Panc1 (cell line): ENCODE data around the gene PRPSAP2. TPM values are rescaled to one million over a fixed set of nuclear protein-coding genes. Genes with fewer than 3 reads are reported as not detected.

Source experiments
- ATAC-seq: fragments of 200-7000 bp; cut with Tn5 transposase; 2 replicates; pipeline ENCODE4 v1.9.1; 2020; ENCODE audit warnings: mild to moderate bottlenecking, moderate library complexity
- BruUV-seq: library from RNA; stranded (reverse); fragments of 400-500 nt; replicated peaks from 2 replicates; lab custom pipeline; 2021; lab: Mats Ljungman, UMichigan
- CTCF ChIA-PET: fragments of 300-600 bp; sonication (Branson Sonifier 250); formaldehyde crosslinking; loops from one replicate; lab custom pipeline; 2022; ENCODE audit warnings: antibody characterized with exemption; lab: Charles Lee
- POLR2A ChIA-PET: fragments of 300-600 bp; sonication (Branson Sonifier 250); formaldehyde crosslinking; loops from one replicate; lab custom pipeline; 2022; ENCODE audit warnings: antibody characterized with exemption; lab: Charles Lee
- DNase-seq: peaks from one replicate; pipeline ENCODE4 v3.0.0-alpha.2; 2010; ENCODE audit warnings: low read depth, low spot score
- H3K27ac ChIP-seq: 2 replicates; pipeline ENCODE4 v1.5.1; 2011; ENCODE audit warnings: mild to moderate bottlenecking, low read length, inconsistent platforms
- H3K27me3 ChIP-seq: fragments of 200-500 bp; sonication (Bioruptor generic); 2 replicates; pipeline ENCODE4 v1.6.0; 2014; ENCODE audit warnings: low read length, inconsistent platforms; ENCODE audit not compliant: control insufficient read depth, insufficient read depth
- H3K36me3 ChIP-seq: fragments of 200-500 bp; sonication (Bioruptor generic); 2 replicates; pipeline ENCODE4 v1.5.1; 2014; ENCODE audit warnings: inconsistent platforms, mild to moderate bottlenecking, low read length, moderate library complexity; ENCODE audit not compliant: control insufficient read depth, insufficient read depth
- H3K4me1 ChIP-seq: 2 replicates; pipeline ENCODE4 v1.5.1; 2011; ENCODE audit warnings: inconsistent platforms, mild to moderate bottlenecking, low read length, moderate library complexity; ENCODE audit not compliant: control insufficient read depth, insufficient read depth
- H3K4me3 ChIP-seq, 2 experiments: 2 replicates each; pipeline ENCODE4 v1.5.1; 2011 to 2012; ENCODE audit warnings: low read depth in 2 of 2, low read length in 2 of 2, mild to moderate bottlenecking in 2 of 2, inconsistent platforms in 1 of 2, moderate library complexity in 1 of 2
- H3K9me3 ChIP-seq: fragments of 200-500 bp; sonication (Bioruptor generic); 2 replicates; pipeline ENCODE4 v1.5.1; 2014; ENCODE audit warnings: low read depth, mild to moderate bottlenecking, inconsistent platforms, low read length, moderate library complexity; ENCODE audit not compliant: control insufficient read depth, insufficient read depth
- POLR2AphosphoS5 ChIP-seq: IDR thresholded peaks from 2 replicates; pipeline ENCODE4 v1.6.1; 2012; ENCODE audit warnings: mild to moderate bottlenecking, low read depth, low read length, moderate library complexity
- SIN3A ChIP-seq: IDR thresholded peaks from 2 replicates; pipeline ENCODE4 v1.6.1; 2012; ENCODE audit warnings: low read depth, mild to moderate bottlenecking, low read length, moderate library complexity, borderline replicate concordance; ENCODE audit not compliant: insufficient read depth
- TCF7L2 ChIP-seq: IDR thresholded peaks from 2 replicates; pipeline ENCODE4 v1.6.1; 2011; ENCODE audit warnings: mild to moderate bottlenecking, low read depth, low read length, inconsistent platforms
- in situ Hi-C: cut with HindIII; loops from 2 replicates; pipeline ENCODE4 v1.10.0; 2016; ENCODE audit warnings: low sequenced_read_pairs, low pct_unique_long_range_greater_than_20kb
- intact Hi-C: fragments of 100-400 bp; cut with micrococcal nuclease; formaldehyde crosslinking; loops from one replicate; pipeline ENCODE4 v1.10.0; 2022; ENCODE audit not compliant: unreplicated experiment
- total RNA-seq: library from RNA; stranded (reverse); gene quantifications from one replicate; pipeline ENCODE4 v1.2.1, GENCODE V29; 2021; ENCODE audit not compliant: unreplicated experiment
- TF ChIP-seq, protein P1 (sequence below): fragments of 450-650 bp; IDR thresholded peaks from 2 replicates; pipeline ENCODE4 v1.5.1; 2017; ENCODE audit warnings: mild to moderate bottlenecking
- TF ChIP-seq, protein P2 (sequence below), 2 experiments: IDR thresholded peaks; 2 replicates each; pipeline ENCODE4 v1.6.1; 2011 to 2012; ENCODE audit warnings: low read depth in 2 of 2, control low read depth in 1 of 2, low read length in 1 of 2, mild to moderate bottlenecking in 1 of 2, moderate library complexity in 1 of 2; ENCODE audit not compliant: insufficient read depth in 1 of 2

The PRPSAP2 gene
- total RNA-seq, 1 experiment from 2014 or later = 25.3 TPM

- CTCF ChIA-PET = no interaction called here
Measured at GRCh38 chr17:18856570-18856915, 1.4 kb upstream of the PRPSAP2 start.

DNA sequence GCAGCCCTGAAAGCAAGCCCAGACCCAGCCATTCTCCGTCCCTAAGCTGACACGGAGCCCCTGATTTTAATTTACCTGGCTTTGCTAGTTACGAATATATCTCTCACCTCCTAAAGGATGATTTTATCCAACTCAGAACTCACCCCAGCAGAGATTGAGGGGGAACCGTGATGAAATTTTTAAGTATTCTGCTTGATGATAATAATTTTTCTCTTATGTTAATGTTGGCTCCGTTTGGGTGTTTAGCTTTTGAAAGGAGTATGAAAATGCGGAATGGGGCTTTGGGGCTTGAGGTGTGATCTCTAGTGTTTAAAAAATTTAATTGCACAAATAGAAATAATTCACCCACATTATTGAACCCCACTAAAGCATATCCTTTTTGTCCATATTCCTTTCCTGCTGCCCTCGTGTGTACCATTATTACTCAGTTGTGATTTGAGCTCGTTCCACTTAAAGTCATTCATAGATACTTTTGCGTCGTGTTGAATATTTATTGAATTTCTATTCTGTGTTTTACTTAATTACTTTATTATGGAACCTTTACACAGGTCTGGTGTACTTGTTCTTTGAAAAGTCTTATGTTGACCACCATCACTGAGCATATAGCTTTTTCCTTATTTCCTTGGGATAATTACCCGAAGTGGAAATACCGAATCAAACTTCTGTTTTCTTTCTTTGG, 775 bp downstream of the PRPSAP2 start:
- ChIA-PET POLR2A (no interaction called here), CTCF (no interaction called here)
- no peaks in the 10 kb centered on the region for H3K36me3 ChIP-seq
- H3K27me3 ChIP-seq = no peaks in the 10 kb centered on the region
- in situ Hi-C loops (no loop called here), intact Hi-C loops (no loop called here)
- H3K4me1 ChIP-seq = peaks cover 12% of the 10 kb centered on the region
- no peak for TF ChIP-seq SIN3A
- no peak for TF ChIP-seq TCF7L2
- TF ChIP-seq, protein P1, sequence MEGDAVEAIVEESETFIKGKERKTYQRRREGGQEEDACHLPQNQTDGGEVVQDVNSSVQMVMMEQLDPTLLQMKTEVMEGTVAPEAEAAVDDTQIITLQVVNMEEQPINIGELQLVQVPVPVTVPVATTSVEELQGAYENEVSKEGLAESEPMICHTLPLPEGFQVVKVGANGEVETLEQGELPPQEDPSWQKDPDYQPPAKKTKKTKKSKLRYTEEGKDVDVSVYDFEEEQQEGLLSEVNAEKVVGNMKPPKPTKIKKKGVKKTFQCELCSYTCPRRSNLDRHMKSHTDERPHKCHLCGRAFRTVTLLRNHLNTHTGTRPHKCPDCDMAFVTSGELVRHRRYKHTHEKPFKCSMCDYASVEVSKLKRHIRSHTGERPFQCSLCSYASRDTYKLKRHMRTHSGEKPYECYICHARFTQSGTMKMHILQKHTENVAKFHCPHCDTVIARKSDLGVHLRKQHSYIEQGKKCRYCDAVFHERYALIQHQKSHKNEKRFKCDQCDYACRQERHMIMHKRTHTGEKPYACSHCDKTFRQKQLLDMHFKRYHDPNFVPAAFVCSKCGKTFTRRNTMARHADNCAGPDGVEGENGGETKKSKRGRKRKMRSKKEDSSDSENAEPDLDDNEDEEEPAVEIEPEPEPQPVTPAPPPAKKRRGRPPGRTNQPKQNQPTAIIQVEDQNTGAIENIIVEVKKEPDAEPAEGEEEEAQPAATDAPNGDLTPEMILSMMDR = no peak
- DNase-seq (no peak), ATAC-seq (no peak)
- peak overlapping the region; percentile 83 for H3K27ac ChIP-seq
- TSS peak; percentile 92 for BruUV-seq
- H3K4me3 ChIP-seq = peak overlapping the region; percentile 70 to 80
- H3K9me3 ChIP-seq = no peaks in the 10 kb centered on the region

More at GRCh38 chr17:18856570-18856915, 1.4 kb upstream of the PRPSAP2 start:
- DNase-seq = no peak
- H3K4me3 ChIP-seq = peak overlapping the region; percentile 62 to 82
- ATAC-seq = no peak
- peaks cover 12% of the 10 kb centered on the region for H3K4me1 ChIP-seq
- H3K36me3 ChIP-seq = no peaks in the 10 kb centered on the region
- intact Hi-C loops = no loop called here
- BruUV-seq = no TSS peak
- peak overlapping the region; percentile 86 for H3K27ac ChIP-seq
- POLR2A ChIA-PET = no interaction called here
- no peaks in the 10 kb centered on the region for H3K27me3 ChIP-seq
- no peaks in the 10 kb centered on the region for H3K9me3 ChIP-seq
- in situ Hi-C loops = no loop called here
- no peak for TF ChIP-seq SIN3A
- TF ChIP-seq, protein P2, sequence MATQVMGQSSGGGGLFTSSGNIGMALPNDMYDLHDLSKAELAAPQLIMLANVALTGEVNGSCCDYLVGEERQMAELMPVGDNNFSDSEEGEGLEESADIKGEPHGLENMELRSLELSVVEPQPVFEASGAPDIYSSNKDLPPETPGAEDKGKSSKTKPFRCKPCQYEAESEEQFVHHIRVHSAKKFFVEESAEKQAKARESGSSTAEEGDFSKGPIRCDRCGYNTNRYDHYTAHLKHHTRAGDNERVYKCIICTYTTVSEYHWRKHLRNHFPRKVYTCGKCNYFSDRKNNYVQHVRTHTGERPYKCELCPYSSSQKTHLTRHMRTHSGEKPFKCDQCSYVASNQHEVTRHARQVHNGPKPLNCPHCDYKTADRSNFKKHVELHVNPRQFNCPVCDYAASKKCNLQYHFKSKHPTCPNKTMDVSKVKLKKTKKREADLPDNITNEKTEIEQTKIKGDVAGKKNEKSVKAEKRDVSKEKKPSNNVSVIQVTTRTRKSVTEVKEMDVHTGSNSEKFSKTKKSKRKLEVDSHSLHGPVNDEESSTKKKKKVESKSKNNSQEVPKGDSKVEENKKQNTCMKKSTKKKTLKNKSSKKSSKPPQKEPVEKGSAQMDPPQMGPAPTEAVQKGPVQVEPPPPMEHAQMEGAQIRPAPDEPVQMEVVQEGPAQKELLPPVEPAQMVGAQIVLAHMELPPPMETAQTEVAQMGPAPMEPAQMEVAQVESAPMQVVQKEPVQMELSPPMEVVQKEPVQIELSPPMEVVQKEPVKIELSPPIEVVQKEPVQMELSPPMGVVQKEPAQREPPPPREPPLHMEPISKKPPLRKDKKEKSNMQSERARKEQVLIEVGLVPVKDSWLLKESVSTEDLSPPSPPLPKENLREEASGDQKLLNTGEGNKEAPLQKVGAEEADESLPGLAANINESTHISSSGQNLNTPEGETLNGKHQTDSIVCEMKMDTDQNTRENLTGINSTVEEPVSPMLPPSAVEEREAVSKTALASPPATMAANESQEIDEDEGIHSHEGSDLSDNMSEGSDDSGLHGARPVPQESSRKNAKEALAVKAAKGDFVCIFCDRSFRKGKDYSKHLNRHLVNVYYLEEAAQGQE (IDR thresholded peaks at IDR 0.05; ENCODE audit: insufficient read depth in 1 of 2, low read depth in 2 of 2, low read length in 1 of 2) = no peak
- no peak for TF ChIP-seq TCF7L2
- TF ChIP-seq POLR2AphosphoS5 = no peak
- TF ChIP-seq, protein P1 = no peak
